Activated T-cell treated with anti-CD3 and anti-CD28 coated beads for 1 hour (primary cell): Measurements from ENCODE around the gene PLEKHA6.

Experiments
- DNase-seq: peaks from one replicate; pipeline ENCODE4 v3.0.0-alpha.2; 2020; ENCODE audit warnings: low read depth

The PLEKHA6 gene

GRCh38 chr1:204380293-204380831, 20.6 kb upstream of the PLEKHA6 start:
- no peak for DNase-seq

- DNase-seq: peak; percentile 46
Measured at GRCh38 chr1:204377800-204378668, 18.3 kb upstream of the PLEKHA6 start.

- no peak for DNase-seq
Measured at GRCh38 chr1:204376919-204377799, 17.4 kb upstream of the PLEKHA6 start.

GRCh38 chr1:204376465-204376864, 16.7 kb upstream of the PLEKHA6 start:
- DNase-seq: no peak

- no peak for DNase-seq
Measured at GRCh38 chr1:204373911-204374310, 14.2 kb upstream of the PLEKHA6 start.

- DNase-seq: no peak
Measured at GRCh38 chr1:204370176-204370575, 10.4 kb upstream of the PLEKHA6 start.

GRCh38 chr1:204368996-204369726, 9.4 kb upstream of the PLEKHA6 start:
- no peak for DNase-seq

GRCh38 chr1:204367956-204368355, 8.2 kb upstream of the PLEKHA6 start:
- DNase-seq: no peak

- no peak for DNase-seq
Measured at GRCh38 chr1:204367193-204367858, 7.6 kb upstream of the PLEKHA6 start.

GRCh38 chr1:204366759-204367158, 7.0 kb upstream of the PLEKHA6 start:
- no peak for DNase-seq

GRCh38 chr1:204363335-204364114, 3.8 kb upstream of the PLEKHA6 start:
- peak; percentile 58 for DNase-seq

- no peak for DNase-seq
Measured at GRCh38 chr1:204362984-204363334, 3.2 kb upstream of the PLEKHA6 start.

- no peak for DNase-seq
Measured at GRCh38 chr1:204361781-204362180, 2.1 kb upstream of the PLEKHA6 start.

GRCh38 chr1:204361341-204361771, 1.6 kb upstream of the PLEKHA6 start:
- no peak for DNase-seq

- DNase-seq: no peak
Measured at GRCh38 chr1:204360314-204360713, 585 bp upstream of the PLEKHA6 start.

- DNase-seq: no peak
Measured at GRCh38 chr1:204359131-204359473, 627 bp downstream of the PLEKHA6 start.

- no peak for DNase-seq
Measured at GRCh38 chr1:204358605-204359004, 1.1 kb downstream of the PLEKHA6 start.

GRCh38 chr1:204357551-204358490, 1.9 kb downstream of the PLEKHA6 start:
- DNase-seq: no peak

- DNase-seq: no peak
Measured at GRCh38 chr1:204356997-204357396, 2.7 kb downstream of the PLEKHA6 start.

- no peak for DNase-seq
Measured at GRCh38 chr1:204355913-204356312, 3.8 kb downstream of the PLEKHA6 start.
